GM12892 (cell line): Measurements from ENCODE around the gene NEUROD4.

Experiments used
- POLR2A ChIP-seq: IDR thresholded peaks from 2 replicates; pipeline ENCODE4 v1.6.1; 2011; ENCODE audit warnings: low read depth, low read length, control low read depth
- POLR2AphosphoS5 ChIP-seq: IDR thresholded peaks from 2 replicates; pipeline ENCODE4 v1.6.1; 2011; ENCODE audit warnings: low read depth, low read length, control low read depth
- TAF1 ChIP-seq: IDR thresholded peaks from 2 replicates; pipeline ENCODE4 v1.6.1; 2011; ENCODE audit warnings: low read depth, mild to moderate bottlenecking, control low read depth, low read length, borderline replicate concordance

DNA sequence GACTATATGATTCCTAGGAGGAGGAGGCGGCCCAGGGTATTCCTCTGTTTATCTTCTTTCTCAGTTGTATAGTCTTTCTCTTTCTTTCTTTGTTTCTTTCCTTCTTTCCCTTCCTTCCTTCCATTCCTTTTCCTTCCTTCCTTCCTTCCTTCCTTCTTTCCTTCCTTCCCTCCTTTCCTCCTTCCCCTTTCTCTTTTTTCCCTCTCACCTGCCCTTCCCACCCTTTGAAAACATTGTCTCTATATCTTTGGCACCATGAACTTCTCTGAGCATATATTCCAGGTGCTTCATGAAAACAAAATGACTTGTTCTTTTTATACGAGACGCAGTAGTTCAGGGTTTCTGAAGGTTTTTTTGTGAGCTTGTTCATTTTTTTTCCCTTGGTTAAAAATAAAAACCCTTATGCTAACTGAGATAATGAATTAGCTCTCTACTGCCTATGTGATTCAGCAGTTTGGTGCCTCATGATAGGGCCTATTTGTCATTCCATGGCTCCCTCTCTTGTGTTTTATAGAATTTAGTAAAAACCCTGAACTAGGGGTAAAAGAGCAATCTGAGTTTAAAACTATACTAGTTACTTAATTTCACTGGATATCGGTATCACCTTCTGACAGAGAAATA is 32.1 kb upstream of the NEUROD4 start:
- TF ChIP-seq POLR2A (no peak), POLR2AphosphoS5 (no peak), TAF1 (no peak)
